Measurements from ENCODE around the gene TMEM45B. TPM values are rescaled to one million over a fixed set of nuclear protein-coding genes. Genes with fewer than 3 reads are reported as not detected.
A peak's percentile ranks its signal among the peaks of the same experiment; 100 is the strongest.
"Not testable (repeated sequence)": the region's sequence is repeated elsewhere in the genome, so short reads cannot be mapped to it uniquely, and the experiment has no call there.

Gene TMEM45B
- total and polyA plus RNA-seq, 2 experiments from 2014 or later, result 0.10 to 0.33 TPM

GRCh38 chr11:129825380-129825779 lies 9.7 kb downstream of the TMEM45B start:
- no peak overlapping the region for H3K4me3 ChIP-seq
- no peaks in the 10 kb centered on the region for H3K36me3 ChIP-seq
- H3K4me1 ChIP-seq (ENCODE audit: low read depth), result no peaks in the 10 kb centered on the region
- peak in 1 of 2 donors; percentile 89 for DNase-seq (ENCODE audit: low read depth in 1 of 2, low spot score in 1 of 2)
- no peaks in the 10 kb centered on the region for H3K9me3 ChIP-seq (ENCODE audit: low read depth)
- no peaks in the 10 kb centered on the region for H3K27me3 ChIP-seq
- TF ChIP-seq CTCF (IDR thresholded peaks at IDR 0.05; ENCODE audit: low read depth, low read length), result no peak
- no peak overlapping the region for H3K27ac ChIP-seq

GRCh38 chr11:129828301-129828836 lies 12.7 kb downstream of the TMEM45B start:
- H3K27me3 ChIP-seq, result no peaks in the 10 kb centered on the region
- no peak overlapping the region for H3K4me3 ChIP-seq
- peak in 1 of 2 donors; percentile 9 for DNase-seq (ENCODE audit: low read depth in 1 of 2, low spot score in 1 of 2)
- no peaks in the 10 kb centered on the region for H3K9me3 ChIP-seq (ENCODE audit: low read depth)
- no peaks in the 10 kb centered on the region for H3K36me3 ChIP-seq
- no peak for TF ChIP-seq CTCF (IDR thresholded peaks at IDR 0.05; ENCODE audit: low read depth, low read length)
- no peak overlapping the region for H3K27ac ChIP-seq
- H3K4me1 ChIP-seq (ENCODE audit: low read depth), result no peaks in the 10 kb centered on the region

DNA sequence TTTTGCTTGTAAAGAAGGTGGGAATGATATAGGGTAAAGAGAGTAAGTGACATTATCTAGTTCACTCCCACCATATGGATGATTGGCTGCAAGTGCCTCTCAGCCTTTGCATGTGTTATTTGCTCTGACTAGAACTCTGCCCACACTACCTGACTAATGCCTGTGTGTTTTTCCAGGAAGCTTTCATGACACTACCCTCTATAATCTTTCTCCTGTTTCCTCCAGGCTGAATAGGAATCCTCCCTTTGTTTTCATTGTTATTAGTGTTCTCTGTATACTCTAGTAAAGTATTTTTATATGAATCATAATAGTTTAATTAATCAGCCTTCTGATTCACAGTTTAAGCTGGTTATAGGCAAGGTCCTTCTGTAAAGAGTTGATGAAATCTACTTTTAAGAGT lies 13.8 kb downstream of the TMEM45B start:
- not testable (repeated sequence) for H3K27ac ChIP-seq

GRCh38 chr11:129831227-129831626 lies 15.6 kb downstream of the TMEM45B start:
- H3K9me3 ChIP-seq (ENCODE audit: low read depth); H3K27ac ChIP-seq; H3K27me3 ChIP-seq; DNase-seq (ENCODE audit: low read depth in 1 of 2, low spot score in 1 of 2); H3K36me3 ChIP-seq; H3K4me1 ChIP-seq (ENCODE audit: low read depth); H3K4me3 ChIP-seq: not testable (repeated sequence)

More for the DNA sequence above, 13.8 kb downstream of the TMEM45B start:
- not testable (repeated sequence) for H3K4me1 ChIP-seq (ENCODE audit: low read depth); H3K36me3 ChIP-seq; H3K9me3 ChIP-seq (ENCODE audit: low read depth); H3K4me3 ChIP-seq; DNase-seq (ENCODE audit: low read depth in 1 of 2, low spot score in 1 of 2); H3K27me3 ChIP-seq

GRCh38 chr11:129833260-129833659 lies 17.6 kb downstream of the TMEM45B start:
- not testable (repeated sequence) for H3K27ac ChIP-seq; H3K9me3 ChIP-seq (ENCODE audit: low read depth); DNase-seq (ENCODE audit: low read depth in 1 of 2, low spot score in 1 of 2); H3K27me3 ChIP-seq; H3K36me3 ChIP-seq; H3K4me1 ChIP-seq (ENCODE audit: low read depth); H3K4me3 ChIP-seq

DNA sequence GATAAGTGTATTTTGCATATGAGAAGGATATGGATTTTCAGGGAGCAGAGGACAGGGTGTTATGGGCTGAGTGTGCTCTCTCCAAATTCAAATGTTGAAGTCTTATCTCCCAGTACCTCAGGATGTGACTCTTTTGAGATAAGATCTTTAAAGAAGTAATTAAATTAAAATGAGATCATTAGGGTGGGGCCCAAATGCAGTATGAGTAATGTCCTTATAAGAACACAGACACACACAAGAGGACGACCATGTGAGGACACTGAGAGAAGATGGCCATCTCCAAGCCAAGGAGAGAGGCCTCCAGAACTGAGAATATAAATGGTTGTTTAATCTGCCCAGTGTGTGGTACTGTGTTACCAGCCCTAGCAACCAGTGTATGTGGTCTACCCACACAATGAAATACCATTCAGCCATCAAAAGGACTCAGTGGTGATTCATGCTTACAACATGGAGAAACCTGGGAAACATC lies 20.8 kb downstream of the TMEM45B start:
- H3K36me3 ChIP-seq, result not testable (repeated sequence)

DNA sequence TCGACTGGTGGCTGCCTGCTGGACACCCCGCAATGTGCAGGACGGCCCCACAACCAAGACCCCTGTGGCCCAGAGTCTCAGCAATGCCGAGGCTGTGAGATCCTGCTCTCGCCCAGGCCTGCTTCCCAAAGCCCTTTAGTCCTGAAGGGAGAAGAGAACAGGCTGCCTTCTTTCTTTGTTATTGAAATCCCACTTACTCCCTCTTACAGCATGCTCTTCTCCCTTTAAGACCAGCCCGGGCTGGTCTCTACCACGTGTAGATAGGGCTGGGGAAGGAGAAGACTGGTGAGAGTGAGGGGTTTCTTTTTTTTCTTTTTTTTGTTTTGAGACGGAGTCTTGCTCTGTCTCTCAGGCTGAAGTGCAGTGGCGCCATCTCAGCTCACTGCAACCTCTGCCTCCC lies 21.3 kb downstream of the TMEM45B start:
- H3K4me1 ChIP-seq (ENCODE audit: low read depth), result peaks cover 3% of the 10 kb centered on the region
- no peak overlapping the region for H3K27ac ChIP-seq
- H3K9me3 ChIP-seq (ENCODE audit: low read depth), result no peaks in the 10 kb centered on the region
- H3K27me3 ChIP-seq, result no peaks in the 10 kb centered on the region
- H3K4me3 ChIP-seq, result no peak overlapping the region
- no peaks in the 10 kb centered on the region for H3K36me3 ChIP-seq
- no peak for TF ChIP-seq CTCF (IDR thresholded peaks at IDR 0.05; ENCODE audit: low read depth, low read length)
- DNase-seq (ENCODE audit: low read depth in 1 of 2, low spot score in 1 of 2), result no peak

More for the DNA sequence above, 20.8 kb downstream of the TMEM45B start:
- not testable (repeated sequence) for H3K4me3 ChIP-seq; H3K27me3 ChIP-seq; H3K9me3 ChIP-seq (ENCODE audit: low read depth); H3K4me1 ChIP-seq (ENCODE audit: low read depth); H3K27ac ChIP-seq
- peak in 1 of 2 donors; percentile 16 for DNase-seq (ENCODE audit: low read depth in 1 of 2, low spot score in 1 of 2)

- Histone ChIP-seq H3K36me3 (no peaks in the 10 kb centered on the region), H3K27me3 (no peaks in the 10 kb centered on the region), H3K4me3 (no peak overlapping the region), H3K27ac (no peak overlapping the region), H3K4me1 (ENCODE audit: low read depth) (peaks cover 3% of the 10 kb centered on the region), H3K9me3 (ENCODE audit: low read depth) (no peaks in the 10 kb centered on the region)
- no peak for TF ChIP-seq CTCF (IDR thresholded peaks at IDR 0.05; ENCODE audit: low read depth, low read length)
- DNase-seq (ENCODE audit: low read depth in 1 of 2, low spot score in 1 of 2), result no peak
These were observed 24.6 kb downstream of the TMEM45B start for GRCh38 chr11:129840236-129840635.

Measured in cardiac muscle cell (in vitro differentiated cells and primary cell).